Measurements from ENCODE around the gene FBXO46.
A peak's percentile ranks its signal among the peaks of the same experiment; 100 is the strongest.
"Not testable (repeated sequence)": the region's sequence is repeated elsewhere in the genome, so short reads cannot be mapped to it uniquely, and the experiment has no call there.

FBXO46 gene

GRCh38 chr19:45739498-45740439 lies 9.1 kb upstream of the FBXO46 start:
- no peak for DNase-seq
- intact Hi-C loops (cut with DNase I): no loop called here

DNA sequence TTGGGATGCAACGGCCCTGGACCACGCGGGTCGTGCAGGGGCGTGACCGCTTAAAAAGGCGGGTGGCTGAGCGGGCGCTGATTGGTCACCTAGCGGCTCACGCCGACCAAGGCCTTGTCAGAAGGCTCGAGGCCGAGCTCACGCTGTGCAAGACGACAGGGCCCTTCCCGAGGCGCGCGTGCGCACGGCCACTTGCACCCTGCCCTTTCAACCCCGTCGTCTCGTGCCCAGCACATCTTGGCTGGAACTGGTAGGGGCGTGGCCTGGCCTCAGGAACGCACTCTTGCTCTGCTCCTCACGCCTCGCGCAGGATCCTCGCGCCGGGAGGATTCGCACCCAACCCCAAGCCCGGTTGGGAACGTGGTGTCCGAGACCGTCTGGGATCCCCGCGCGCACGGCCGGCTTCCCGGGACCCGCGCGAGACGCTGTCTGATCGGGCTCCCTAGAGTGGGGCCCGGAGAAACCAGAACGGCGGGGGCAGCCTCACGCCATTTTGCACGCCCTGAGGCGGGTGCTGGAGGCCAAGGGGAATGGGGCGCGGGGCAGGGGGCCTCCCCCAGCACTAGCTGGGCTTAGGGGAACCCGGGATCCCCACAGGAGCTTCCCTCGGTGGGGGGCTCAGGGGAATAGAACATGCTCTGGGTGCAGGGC lies 2.6 kb upstream of the FBXO46 start, which contains the start of gene MEIOSIN:
Gene MEIOSIN (plus strand): TSS at position 280 of the 651 bp plus-strand sequence. CDS start 1,938 bp downstream, outside the sequence.
- intact Hi-C loops (cut with DNase I): no loop called here
- DNase-seq: no peak

GRCh38 chr19:45729800-45730290 lies 851 bp downstream of the FBXO46 start:
- peak in 15 of 42 donors; percentile 11 to 61 (median 34) for DNase-seq
- intact Hi-C loops (cut with DNase I): loop anchor here (5.0 kb wide), 1 partner anchor 37 kb away; the partner anchor contains the start of gene SIX5

- intact Hi-C loops (cut with DNase I): loop anchor here (5.0 kb wide), 1 partner anchor 39 kb away; the partner anchor contains the start of gene SIX5
- DNase-seq: not testable (repeated sequence)
Observed at GRCh38 chr19:45728683-45729082, 2.0 kb downstream of the FBXO46 start.

DNA sequence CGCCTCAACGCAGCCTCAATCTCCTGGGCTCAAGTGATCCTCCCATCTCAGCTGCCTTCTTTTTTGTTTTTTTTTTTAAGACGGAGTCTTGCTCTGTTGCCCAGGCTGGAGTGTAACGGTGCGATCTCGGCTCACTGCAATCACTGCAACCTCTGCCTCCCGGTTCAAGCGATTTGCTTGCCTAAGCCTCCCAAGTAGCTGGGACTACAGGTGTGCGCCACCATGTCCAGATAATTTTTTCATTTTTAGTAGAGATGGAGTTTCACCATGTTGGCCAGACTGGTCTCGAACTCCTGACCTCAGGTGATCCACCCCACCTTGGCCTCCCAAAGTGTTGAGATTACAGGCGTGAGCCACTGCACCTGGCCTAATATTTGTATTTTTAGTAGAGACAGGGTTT lies 10.6 kb downstream of the FBXO46 start:
- intact Hi-C loops (cut with DNase I); DNase-seq: not testable (repeated sequence)

DNA sequence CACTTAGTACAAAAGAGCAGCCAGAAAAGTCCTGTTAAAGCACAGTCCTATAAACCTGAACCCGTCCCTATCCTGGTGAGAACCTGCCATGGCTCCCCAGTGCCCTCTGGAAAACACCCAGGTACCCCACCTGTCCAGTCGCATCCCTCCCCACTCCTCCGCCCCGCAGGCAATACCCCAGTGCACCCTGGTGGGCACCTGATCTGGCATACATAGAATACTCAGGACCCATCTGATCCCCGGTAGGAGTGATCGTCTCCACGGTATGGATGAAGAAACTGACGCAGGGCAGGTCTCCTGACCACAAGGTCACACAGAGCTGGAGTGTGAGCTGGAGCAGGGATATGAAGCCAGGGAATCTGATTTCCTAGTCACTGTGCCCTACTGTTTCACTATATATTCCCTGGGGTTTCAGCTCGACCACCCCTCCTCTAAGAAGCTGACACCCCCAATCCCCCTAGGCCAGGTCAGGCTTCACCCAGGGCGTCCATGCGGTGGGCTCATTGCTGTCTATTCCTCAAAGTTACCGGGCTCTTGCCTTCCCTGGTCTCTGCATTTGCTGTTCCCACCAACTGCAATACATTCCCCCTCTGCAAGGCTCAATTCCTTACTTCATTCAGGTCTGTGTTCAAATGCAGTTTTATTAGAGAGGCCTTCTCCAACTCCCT lies 12.6 kb downstream of the FBXO46 start:
- intact Hi-C loops (cut with DNase I): no loop called here
- DNase-seq: peak in 1 of 42 donors; percentile 24

DNA sequence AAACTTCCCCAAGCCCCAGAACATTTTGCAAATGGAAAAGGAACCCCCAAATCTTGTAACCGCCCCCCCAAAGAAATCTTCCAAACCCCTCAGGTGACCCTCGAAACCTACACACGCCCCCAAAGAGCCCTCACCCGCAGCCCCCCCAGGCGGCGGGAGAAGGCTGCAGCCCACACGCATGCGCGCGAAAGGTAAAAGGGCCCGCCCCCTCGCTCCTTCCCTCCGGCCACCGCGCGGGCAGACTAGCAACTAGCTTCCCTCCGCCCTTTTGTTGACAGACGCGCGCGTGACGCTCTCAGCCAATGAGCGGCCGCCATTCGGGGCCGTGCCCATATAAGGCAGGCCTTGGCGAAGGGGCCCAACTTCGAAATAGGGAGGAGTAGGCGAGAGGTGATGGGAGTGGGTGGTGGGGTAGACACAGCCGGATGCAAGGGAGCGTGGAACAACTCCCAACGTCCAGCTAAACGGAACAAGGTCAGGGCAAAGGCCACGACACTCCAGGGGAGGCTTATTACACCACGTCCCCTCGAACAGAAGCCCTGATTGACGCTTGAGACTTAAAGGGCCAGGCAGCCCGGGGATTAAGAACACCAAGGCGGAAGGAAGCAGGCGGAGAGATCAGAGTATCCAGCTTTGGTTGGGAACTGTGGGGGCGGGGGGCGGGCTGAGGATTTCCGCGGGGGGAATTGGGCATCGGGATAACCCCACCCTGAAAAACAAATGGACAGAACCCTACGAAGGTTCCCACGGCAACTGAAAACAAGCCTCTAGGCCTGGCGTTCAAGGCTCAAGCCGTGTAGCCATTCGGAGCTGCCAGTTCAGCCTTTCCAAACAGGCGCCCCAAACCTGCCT lies 13.3 kb downstream of the FBXO46 start:
- intact Hi-C loops (cut with DNase I): no loop called here

DNA sequence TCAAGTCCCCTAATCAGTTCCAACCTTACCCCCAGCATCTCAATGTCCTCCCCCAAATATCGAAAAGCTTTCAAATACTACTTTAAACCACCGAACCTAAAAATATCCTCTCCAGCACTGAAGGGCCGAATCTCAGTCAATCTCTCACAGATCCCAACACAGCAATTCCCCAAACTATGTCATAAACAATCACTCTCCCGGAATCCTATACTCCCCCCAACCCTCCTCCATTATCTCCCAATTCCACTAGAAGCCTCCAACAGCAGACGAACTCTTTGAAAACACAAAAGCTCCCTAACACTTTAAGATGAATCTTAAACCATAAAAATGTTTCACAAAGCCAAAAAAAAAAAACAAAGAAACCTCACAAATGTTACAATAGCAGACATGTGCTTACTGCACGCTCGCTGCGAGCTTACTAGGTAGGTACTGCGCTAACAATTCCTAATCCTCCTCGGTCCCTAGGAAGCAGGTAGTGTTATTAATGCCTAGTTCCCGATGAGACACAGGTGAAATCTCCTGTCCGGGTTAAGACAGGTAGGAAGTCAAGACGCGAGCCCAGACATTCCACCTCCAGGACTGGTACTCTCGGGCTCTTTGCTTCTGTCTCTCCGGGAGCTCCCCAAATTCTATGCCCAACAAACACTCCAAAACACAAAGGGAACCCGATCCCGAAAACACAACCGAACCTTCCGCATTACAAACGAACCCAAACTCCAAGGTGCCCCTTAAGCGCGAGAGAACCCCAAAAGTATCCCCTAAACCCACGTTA lies 14.2 kb downstream of the FBXO46 start:
- peak in 22 of 42 donors; percentile 9 to 57 (median 32) for DNase-seq
- intact Hi-C loops (cut with DNase I): no loop called here

More for the DNA sequence above, 13.3 kb downstream of the FBXO46 start:
- DNase-seq: peak; percentile 96 to 100 (median 99)

DNA sequence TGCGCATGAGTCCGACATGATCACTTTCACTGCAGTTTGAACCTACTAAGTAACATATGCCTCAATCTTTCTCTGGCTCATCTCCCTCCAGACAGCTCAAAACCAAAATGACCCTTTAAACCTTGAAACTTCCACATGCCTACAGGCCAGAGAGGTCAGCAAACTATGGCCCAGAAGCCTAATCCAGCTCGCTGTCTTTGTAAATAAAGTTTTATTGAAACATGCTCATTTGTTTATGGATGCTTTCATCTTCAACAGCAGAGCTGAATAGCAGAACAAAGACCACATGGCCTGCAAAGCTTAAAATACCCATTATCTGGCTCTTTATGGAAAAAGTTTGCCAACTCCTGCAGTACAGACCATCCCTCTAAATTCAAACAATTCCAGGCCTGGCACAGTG lies 15.6 kb downstream of the FBXO46 start:
- no peak for DNase-seq
- intact Hi-C loops (cut with DNase I): no loop called here

DNA sequence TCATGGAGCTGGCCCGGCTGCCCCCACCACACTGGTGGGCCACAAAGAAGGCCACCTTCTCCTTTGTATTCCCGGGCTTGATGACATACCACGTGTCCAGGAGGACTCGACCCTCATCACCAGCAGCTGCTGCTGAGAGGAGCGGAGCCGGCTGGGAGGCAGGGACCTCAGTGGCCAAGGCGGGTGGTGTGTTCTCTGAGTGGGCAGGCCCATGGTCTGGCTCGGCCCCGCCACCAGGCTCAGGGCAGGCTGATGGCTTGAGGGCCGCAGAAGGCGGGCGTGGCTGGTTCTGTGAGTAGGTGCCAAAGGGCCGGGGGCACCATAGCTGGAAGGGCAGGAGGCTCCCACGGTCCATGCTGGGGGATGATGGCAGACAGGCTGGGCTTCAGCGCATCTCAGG lies 17.6 kb downstream of the FBXO46 start:
- intact Hi-C loops (cut with DNase I): no loop called here
- DNase-seq: no peak

DNA sequence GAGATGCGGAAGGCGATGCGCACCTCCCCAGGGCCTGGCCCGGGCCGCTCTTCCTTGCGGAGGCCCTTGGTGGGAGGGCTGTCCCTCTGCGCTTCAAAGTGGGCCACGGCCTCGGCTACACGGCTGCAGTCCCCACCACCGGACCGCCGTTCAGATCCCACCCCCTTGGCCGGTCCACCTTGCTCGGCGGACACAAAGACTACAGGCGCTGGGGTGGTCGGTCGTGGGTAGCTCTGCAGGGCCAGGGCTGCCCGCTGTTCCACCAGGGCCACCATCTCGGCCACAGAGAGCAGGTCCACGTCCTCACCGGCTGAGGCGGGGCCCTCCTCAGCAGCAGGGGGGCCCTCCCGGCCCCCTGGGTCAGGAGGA lies 18.0 kb downstream of the FBXO46 start:
- no peak for DNase-seq
- intact Hi-C loops (cut with DNase I): no loop called here

- no peak for DNase-seq
- intact Hi-C loops (cut with DNase I): no loop called here
Observed at GRCh38 chr19:45711851-45712698, 18.6 kb downstream of the FBXO46 start.

GRCh38 chr19:45710356-45711130 lies 20.2 kb downstream of the FBXO46 start:
- peak in 21 of 42 donors; percentile 17 to 69 (median 48) for DNase-seq
- intact Hi-C loops (cut with DNase I): no loop called here

DNA sequence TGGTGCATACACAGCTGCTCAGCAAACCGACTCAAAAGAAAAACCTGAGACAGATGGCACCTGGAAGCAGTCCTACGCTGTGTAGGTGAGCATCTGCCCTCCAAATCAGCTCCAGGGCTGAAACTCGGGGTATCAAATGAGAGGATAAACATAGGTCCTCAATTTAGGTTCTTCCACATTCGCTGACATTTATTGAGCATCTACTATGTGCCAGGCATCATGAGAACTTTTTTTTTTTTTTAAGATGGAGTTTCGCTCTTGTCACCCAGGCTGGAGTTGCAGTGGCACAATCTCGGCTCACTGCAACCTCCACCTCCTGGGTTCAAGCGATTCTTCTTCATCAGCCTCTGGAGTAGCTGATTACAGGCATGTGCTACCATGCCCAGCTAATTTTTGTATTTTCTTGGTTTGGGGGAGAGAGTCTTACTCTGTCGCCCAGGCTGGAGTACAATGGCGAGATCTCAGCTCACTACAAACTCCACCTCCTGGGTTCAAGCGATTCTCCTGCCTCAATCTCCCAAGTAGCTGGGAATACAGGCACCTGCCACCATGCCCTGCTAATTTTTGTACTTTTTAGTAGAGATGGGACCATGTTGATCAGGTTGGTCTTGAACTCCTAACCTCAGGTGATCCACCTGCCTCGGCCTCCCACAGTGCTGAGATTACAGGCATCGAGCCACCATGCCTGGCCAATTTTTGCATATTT lies 24.8 kb downstream of the FBXO46 start:
- DNase-seq: no peak
- intact Hi-C loops (cut with DNase I): no loop called here

- intact Hi-C loops (cut with DNase I): no loop called here
- DNase-seq: no peak
Observed at GRCh38 chr19:45705115-45705514, 25.6 kb downstream of the FBXO46 start.

Data from head of caudate nucleus (tissue), 42 donors.